ENCODE data around the gene ANK3.

GRCh38 chr10:60175441-60175971, 214.2 kb downstream of the ANK3 start:
- no peak for TF ChIP-seq CTCF (IDR thresholded peaks at IDR 0.05)
- no peak for TF ChIP-seq POLR2A (IDR thresholded peaks at IDR 0.05)
